Kidney (tissue), 14 donors: ENCODE data around the gene TMEM178B. TPM values are rescaled to one million over a fixed set of nuclear protein-coding genes. Genes with fewer than 3 reads are reported as not detected.

Source experiments
- DNase-seq, 5 donors: peaks; one replicate each; pipeline ENCODE4 v3.0.0-alpha.2; 2013 to 2020
- FAIRE-seq: peaks from 2 replicates; lab custom pipeline; 2012; peaks lifted over from hg19 to GRCh38; lab: Jason Lieb, UNC
- H3K27ac ChIP-seq, 2 donors: one replicate each; pipeline ENCODE4 v1.7.0; 2013; ENCODE audit warnings: low read depth in 2 of 2, low read length in 2 of 2, inconsistent platforms in 1 of 2
- H3K27me3 ChIP-seq: one replicate; pipeline ENCODE4 v1.7.1; 2013; ENCODE audit warnings: low read length, inconsistent platforms; ENCODE audit not compliant: control insufficient read depth, insufficient read depth
- H3K36me3 ChIP-seq, 3 donors: one replicate each; pipeline versions ENCODE4 v1.7.0 to v1.7.1; 2013; ENCODE audit warnings: low read length in 3 of 3, control low read depth in 1 of 3, inconsistent platforms in 1 of 3; ENCODE audit not compliant: insufficient read depth in 3 of 3, control insufficient read depth in 2 of 3
- H3K4me1 ChIP-seq, 3 donors: one replicate each; pipeline versions ENCODE4 v1.7.0 to v1.7.1; 2013; ENCODE audit warnings: low read length in 3 of 3, inconsistent platforms in 1 of 3, low read depth in 1 of 3; ENCODE audit not compliant: control insufficient read depth in 2 of 3, insufficient read depth in 2 of 3
- H3K4me3 ChIP-seq, 3 donors: one replicate each; pipeline versions ENCODE4 v1.7.0 to v1.8.1; 2013; ENCODE audit warnings: low read length in 3 of 3, control low read depth in 1 of 3, inconsistent platforms in 1 of 3
- H3K9ac ChIP-seq, 3 donors: one replicate each; pipeline versions ENCODE4 v1.7.0 to v1.7.1; 2013; ENCODE audit warnings: low read length in 3 of 3, control low read depth in 1 of 3, inconsistent platforms in 1 of 3
- H3K9me3 ChIP-seq, 3 donors: one replicate each; pipeline versions ENCODE4 v1.7.0 to v1.7.1; 2013; ENCODE audit warnings: low read length in 3 of 3, control low read depth in 1 of 3, inconsistent platforms in 1 of 3; ENCODE audit not compliant: control insufficient read depth in 2 of 3, insufficient read depth in 1 of 3
- CTCF ChIP-seq: IDR thresholded peaks from 3 replicates; pipeline ENCODE4 v1.5.1; 2012; ENCODE audit warnings: mild to moderate bottlenecking, moderate library complexity, borderline replicate concordance; ENCODE audit not compliant: insufficient read depth; ENCODE audit errors: extremely low read depth
- intact Hi-C: fragments of 100-400 bp; cut with DNase I; formaldehyde crosslinking; loops from one replicate; pipeline ENCODE4 v1.11.1; 2022
- polyA plus RNA-seq: library from polyadenylated mRNA; stranded (reverse); fragments of 350-450 nt; fragmentation: Illumina TruSeq; extraction: RNeasy Lipid Tissue Mini Kit (QIAGEN cat#74804); gene quantifications from one replicate; pipeline ENCODE4 v1.2.3, GENCODE V29; 2014; ENCODE audit warnings: low read depth, low replicate concordance; ENCODE audit not compliant: insufficient read depth
- total RNA-seq: library from RNA; stranded (reverse); fragmentation: NEBNext Ultra II Directional; extraction: Animal tissue kit (Norgen Biotek cat#: 25700); gene quantifications from one replicate; pipeline ENCODE4 v1.2.1, GENCODE V29; 2021
- donor health status: control.
- donor health status: control.
- donor health status: control.
- donor health status: control.
- donor health status: control.
- donor health status: DM: yes; HTN: yes; CAD: no.
- donor health status: Normal renal cell carcinoma (clear cell type).

The TMEM178B gene
- total and polyA plus RNA-seq, 2 donors from 2014 or later: 0.58 to 20.0 TPM

DNA sequence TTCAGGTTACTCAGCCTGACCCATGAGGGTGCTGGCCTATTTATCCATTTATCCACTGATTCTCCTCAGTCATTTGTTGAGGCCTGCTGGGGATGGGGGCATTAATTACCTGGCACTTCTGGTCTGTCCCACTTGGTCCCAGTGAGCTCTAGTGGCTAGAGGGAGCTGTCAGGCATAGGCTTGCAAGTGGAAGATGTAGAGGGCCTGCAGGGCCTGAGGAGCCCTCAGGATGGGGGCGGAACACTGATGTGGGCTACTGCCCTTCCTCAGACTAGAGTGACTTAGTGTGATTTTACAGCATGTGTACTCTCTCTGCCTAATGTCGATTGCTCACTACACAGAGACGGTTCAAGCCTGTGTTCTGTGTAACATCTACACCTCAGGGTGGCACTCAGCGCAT lies 45.3 kb downstream of the TMEM178B start:
- Histone ChIP-seq H3K27me3 (no peaks in the 10 kb centered on the region), H3K27ac (no peak overlapping the region), H3K9me3 (no peaks in the 10 kb centered on the region), H3K4me1 (no peaks in the 10 kb centered on the region), H3K4me3 (no peak overlapping the region), H3K36me3 (no peaks in the 10 kb centered on the region), H3K9ac (no peak overlapping the region)
- FAIRE-seq: no peak
- DNase-seq: no peak
- TF ChIP-seq CTCF: no peak
- intact Hi-C loops: no loop called here

DNA sequence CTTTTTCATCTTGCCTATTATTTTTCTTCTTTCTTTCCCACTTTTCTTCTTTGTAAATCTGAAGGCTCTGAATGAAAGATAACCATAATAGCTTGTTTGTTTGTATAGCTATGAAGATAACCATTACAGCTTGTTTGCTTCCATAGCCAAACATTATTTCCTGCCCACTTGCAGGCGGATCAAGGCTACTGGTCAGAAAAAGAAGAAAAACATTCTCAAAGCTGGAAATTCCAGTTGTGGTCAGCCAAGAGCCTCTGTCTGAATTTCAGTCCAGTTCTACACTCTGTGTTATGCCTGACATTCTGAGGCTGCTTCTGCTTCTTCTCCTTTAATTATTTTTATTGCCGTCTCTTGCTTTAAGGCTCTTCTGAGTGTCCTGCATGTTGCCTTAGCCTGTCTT lies 48.9 kb downstream of the TMEM178B start:
- no peak overlapping the region for H3K27ac ChIP-seq
- no peaks in the 10 kb centered on the region for H3K27me3 ChIP-seq
- TF ChIP-seq CTCF: no peak
- no peak for FAIRE-seq
- H3K4me3 ChIP-seq: no peak overlapping the region
- no peaks in the 10 kb centered on the region for H3K4me1 ChIP-seq
- intact Hi-C loops: no loop called here
- H3K36me3 ChIP-seq: no peaks in the 10 kb centered on the region
- DNase-seq: no peak
- no peak overlapping the region for H3K9ac ChIP-seq
- H3K9me3 ChIP-seq: no peaks in the 10 kb centered on the region

GRCh38 chr7:141123522-141123921 lies 49.7 kb downstream of the TMEM178B start:
- no peak for TF ChIP-seq CTCF
- FAIRE-seq: no peak
- no peak overlapping the region for H3K9ac ChIP-seq
- H3K9me3 ChIP-seq: no peaks in the 10 kb centered on the region
- intact Hi-C loops: no loop called here
- H3K27ac ChIP-seq: no peak overlapping the region
- H3K36me3 ChIP-seq: no peaks in the 10 kb centered on the region
- H3K27me3 ChIP-seq: no peaks in the 10 kb centered on the region
- DNase-seq: no peak
- H3K4me3 ChIP-seq: no peak overlapping the region
- H3K4me1 ChIP-seq: no peaks in the 10 kb centered on the region

GRCh38 chr7:141126107-141126506 lies 52.2 kb downstream of the TMEM178B start:
- no peak overlapping the region for H3K4me3 ChIP-seq
- H3K9ac ChIP-seq: no peak overlapping the region
- H3K27ac ChIP-seq: no peak overlapping the region
- no peaks in the 10 kb centered on the region for H3K27me3 ChIP-seq
- no peaks in the 10 kb centered on the region for H3K4me1 ChIP-seq
- DNase-seq (no peak), FAIRE-seq (no peak)
- no peaks in the 10 kb centered on the region for H3K36me3 ChIP-seq
- intact Hi-C loops: no loop called here
- no peak for TF ChIP-seq CTCF
- H3K9me3 ChIP-seq: no peaks in the 10 kb centered on the region
